Ammon's horn (tissue), 1 donor: ENCODE data around the gene SLC45A3.
"Not testable (repeated sequence)": the region's sequence is repeated elsewhere in the genome, so short reads cannot be mapped to it uniquely, and the experiment has no call there.

Experiments used
- DNase-seq: peaks from one replicate; pipeline ENCODE4 v3.0.0-alpha.2; 2016; ENCODE audit warnings: low spot score

The SLC45A3 gene

DNA sequence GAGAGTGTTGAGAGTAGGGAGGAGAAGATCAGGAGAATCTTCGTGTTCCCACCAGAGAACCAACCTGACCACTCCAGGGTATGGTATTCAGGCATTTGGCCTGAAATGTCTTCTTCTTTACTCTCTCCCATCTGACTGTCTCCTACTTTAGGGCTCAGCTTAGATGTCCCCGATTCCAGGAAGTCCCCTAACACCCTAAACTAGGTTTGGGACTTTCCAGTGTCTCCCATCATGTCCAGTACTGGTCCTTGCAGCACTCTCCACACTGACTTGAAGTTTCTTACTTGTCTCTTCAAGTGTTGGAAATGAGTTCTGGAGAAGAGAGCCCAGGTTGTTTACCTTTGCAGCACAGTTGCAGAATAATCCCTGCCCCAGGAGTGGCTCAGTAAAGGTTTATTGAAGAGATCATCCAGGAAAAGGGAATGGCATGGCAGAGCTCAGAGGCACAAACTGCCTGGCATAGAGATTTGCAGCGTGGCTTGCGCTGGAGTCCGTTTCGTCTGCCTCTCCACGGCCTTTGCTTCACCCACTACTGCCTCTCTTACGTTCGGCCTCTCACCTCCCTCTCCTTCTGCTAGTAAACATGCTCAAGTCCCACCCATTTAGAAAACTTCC lies 42.3 kb downstream of the SLC45A3 start:
- DNase-seq, result no peak

DNA sequence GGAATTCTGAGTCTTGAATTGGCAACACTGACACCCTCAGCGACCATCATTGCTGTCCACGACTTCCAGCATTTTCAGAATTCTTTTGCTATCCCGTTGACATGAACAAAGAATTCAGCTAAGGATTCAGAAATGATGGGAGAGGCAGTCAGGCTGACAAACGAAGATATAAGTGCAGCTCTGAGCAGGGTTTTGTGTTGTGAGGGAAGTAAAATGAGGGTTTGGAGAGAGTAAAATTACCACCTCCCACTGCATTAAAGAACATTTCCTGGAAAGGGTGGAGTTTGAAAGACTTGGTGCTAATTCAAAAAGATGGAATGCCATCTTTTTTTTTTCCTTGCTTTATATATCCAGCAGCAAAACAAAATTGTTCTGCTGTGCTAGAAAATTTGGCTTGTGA lies 43.6 kb downstream of the SLC45A3 start:
- no peak for DNase-seq

DNA sequence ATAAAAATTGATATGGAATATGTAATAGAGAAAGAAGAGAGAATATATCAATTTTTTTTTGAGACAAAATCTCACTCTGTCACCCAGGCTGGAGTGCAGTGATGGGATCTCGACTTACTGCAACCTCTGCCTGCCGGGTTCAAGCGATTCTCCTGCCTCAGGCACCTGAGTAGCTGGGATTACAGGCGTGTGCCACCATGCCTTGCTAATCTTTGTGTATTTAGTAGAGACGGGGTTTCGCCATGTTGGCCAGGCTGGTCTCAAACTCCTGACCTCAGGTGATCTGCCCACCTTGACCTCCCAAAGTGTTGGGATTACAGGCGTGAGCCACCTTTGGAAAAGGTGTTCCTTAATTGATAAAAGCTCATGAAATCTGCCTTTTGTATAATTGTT lies 44.2 kb downstream of the SLC45A3 start:
- not testable (repeated sequence) for DNase-seq

DNA sequence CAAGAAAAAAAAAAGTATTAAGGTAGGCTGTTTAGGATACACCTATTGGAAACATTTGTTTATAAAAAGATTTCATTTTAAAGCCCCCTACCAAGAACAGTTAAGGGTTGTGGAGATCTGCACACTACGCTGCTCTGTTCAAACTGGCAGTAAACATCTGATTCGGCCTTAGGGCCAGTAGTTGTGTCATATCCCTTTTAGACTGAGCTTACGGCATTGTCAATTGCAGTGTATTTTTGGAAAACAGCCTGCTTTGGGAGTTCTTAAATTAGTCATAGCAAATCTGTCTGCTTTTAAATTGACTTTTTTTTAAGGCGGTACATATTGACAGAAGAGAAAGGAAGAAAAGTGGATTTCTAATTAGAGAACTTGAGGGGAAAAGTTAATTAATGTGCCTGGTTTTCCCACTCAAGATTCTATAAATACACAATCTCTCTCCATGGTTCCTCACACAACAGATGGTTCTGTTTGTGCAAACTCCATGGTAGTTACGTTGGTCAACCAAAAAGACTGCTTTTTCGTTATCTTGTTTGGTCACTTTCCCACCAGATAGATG lies 46.8 kb downstream of the SLC45A3 start:
- DNase-seq, result no peak

DNA sequence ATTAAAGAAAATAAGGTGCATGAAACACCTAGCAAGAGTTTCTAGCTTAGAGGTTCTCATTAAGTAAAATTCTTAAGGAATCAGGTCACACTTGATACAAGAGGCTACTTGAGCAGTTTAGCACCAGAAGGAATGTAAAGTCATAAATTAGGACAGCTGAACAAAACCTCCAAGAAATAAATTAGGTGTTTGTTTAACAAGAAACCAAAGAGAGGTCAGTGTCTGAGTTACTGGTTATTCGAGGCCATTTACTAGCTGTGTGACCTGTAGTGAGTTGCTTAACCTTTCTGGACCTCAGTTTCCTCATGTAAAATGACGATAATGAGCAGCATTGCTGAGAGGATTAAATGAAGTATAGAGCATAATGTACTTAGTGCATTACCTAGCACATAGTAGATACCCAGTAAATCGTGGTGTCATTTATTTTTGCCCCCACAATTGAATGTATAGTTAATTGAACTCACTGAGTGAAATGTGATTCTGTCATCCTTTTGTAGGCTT lies 47.6 kb downstream of the SLC45A3 start:
- no peak for DNase-seq

DNA sequence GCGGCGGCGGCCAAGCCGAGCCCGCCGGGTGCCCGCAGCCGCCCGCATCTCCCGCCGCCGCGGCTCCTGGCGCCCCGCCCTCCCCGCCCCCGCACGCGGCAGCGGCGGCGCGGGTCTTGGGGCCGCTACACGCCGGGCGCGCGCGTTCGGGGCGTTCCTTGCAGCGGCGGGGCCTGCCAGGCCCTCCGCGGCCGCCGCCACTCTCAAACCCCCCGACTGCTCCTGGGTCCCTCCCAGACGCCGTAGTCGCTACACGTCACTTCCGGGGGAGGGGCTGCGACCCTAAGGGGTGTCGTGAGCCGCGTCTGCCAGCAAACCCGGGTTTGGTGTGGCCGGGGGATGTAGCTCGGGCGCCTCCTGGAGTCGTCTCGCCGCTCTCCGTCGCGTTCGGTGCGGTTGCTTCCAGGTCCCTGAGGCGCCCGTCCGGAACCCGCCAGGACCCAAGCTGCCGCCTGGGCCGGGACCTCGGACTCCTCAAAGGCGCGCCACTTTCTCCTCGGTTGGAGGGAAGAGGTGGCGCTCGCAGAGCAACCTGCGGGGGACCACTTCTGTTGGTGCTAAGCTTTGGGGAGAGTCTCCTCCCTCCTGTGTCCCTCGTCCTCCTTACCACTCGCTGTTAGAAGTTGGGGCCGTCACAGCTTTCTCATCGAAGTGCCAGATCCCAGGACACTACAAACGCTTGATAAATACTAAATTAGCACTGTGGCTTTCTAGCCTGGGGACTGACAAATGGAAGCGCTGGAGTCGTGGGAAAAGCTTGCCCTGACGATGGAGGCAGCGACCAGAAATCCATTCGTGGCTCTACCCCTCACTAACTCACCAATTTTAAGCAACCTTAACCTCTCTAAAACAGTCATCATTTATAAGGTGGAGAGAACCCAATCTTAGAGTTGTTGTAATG lies 48.3 kb downstream of the SLC45A3 start, which contains the start of gene ELK4:
Gene ELK4, minus strand, starts transcription at position 244 of the 901 bp plus-strand sequence. CDS start 8,129 bp downstream, outside the sequence.
- DNase-seq, result peak; percentile 98

DNA sequence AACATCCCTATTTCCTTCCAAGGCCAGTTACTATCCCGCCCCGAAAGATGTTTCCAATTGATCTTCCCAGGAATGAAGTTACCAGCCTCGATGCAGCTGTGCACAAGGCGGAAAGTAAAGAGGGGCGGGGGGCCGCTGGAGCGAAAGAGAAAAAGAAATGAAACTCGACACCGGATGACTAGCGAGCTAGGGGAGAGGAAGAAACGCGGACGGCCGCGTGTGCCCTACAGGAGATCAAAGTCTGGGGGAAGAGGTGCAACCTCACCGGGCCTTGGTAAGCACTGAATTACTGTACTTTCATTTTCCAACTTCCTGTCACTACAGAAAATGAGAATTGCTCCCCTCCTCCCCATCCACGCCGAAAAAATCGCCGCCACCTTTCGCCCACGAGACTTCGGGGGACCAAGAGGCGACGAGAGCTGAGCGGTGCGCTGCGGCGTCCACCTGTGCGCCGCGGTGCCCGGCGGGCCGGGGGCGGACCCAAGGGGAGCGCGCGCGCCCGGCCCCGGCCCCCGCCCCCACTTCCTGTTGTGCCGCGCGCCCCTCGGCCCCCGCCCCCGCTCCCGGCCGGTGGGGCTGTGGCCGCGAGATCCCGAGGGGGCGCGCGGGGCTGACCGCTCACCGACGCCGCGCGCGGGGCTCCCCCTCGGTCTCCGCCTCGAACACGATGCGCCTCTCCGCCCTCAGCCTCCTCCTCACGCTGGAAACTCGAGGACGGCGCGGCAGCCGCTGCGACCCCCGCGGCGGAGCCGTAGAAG lies 49.1 kb downstream of the SLC45A3 start:
- peak; percentile 46 for DNase-seq

DNA sequence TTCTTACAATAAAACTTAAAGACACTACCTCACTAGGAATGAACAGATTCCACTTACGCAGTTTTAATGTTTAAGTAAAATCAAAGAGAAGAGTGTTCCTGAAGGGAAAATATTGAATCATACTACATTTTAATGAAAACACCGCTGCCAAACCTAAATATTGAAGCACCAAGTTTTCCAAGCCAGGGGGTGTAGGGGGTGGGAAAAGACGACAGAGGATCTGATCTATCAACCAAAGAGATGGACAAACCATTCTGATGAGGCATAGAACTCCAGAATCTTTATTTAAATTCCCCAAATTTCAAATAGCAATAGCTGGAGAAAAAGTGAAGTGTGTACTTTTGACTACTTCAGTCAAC lies 49.7 kb downstream of the SLC45A3 start:
- no peak for DNase-seq

DNA sequence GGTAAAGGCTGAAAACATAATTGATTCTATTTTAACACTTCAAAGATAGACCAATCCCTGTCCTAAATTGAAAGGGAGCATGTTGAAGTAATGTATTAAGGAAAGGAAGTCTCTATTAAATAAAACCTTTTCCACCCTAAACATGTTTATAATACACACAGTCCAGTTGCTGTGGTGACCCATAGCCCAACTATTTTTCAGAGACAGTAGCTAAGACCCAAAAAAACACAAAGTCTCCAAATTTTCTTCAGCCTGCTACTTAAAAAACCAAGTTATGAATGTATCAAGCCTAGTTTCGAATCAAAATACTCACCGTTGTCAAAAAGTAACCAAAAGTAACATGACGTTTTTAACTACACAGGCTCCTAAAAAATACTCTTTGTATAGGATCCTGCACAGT lies 50.1 kb downstream of the SLC45A3 start:
- DNase-seq, result no peak

DNA sequence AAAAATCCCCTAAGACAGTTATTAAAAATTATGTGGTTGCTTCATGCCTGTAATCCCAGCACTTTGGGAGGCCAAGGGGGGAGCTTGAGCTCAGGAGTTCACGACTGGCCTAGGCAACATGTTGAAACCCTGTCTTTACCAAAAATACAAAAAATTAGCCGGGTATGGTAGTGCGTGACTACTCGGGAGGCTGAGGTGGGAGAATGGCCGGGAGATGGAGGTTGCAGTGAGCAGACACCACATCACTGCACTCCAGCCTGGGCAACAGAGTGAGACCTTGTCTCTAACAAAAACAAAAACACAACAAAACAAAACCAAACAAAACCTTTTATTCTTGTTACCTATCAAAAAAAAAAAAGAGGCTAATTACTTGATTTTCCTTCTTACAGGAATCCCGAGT lies 50.6 kb downstream of the SLC45A3 start:
- DNase-seq, result no peak

DNA sequence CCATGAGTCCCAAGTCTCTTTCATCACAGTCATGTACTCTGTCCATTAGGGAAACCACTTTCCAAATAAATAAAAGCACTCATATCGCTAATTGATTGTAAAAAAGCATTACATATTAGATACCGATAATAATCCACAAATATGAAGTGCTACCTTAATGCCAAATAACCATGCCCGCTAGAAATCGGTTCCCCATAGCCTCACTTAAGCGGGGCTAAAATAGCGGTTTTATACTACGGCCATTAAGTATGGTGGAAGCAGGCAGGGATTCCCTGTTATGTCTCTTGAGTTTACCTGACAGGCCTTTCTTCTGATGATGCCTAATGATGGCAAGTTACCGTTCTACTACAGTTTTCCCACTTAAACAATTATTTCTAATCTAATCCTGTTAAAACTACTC lies 52.4 kb downstream of the SLC45A3 start:
- DNase-seq, result no peak

DNA sequence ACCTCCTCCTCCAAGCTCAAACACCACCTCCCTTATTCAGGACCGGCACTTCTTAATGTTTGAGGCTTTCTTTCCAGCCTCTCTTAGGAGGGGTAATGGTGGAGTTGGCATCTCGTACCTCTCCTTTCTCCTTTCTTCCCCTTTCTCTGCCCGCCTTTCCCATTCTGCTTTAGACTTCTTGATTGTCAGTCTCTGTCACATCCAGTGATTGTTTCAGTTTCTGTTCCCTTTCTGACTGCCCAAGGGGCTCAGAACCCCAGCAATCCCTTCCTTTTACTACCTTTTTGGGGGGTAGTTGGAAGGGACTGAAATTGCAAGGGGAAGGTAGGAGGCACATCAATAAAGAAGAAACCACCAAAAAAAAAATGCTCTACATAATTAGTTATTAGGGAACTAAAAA lies 54.1 kb downstream of the SLC45A3 start:
- peak; percentile 47 for DNase-seq

DNA sequence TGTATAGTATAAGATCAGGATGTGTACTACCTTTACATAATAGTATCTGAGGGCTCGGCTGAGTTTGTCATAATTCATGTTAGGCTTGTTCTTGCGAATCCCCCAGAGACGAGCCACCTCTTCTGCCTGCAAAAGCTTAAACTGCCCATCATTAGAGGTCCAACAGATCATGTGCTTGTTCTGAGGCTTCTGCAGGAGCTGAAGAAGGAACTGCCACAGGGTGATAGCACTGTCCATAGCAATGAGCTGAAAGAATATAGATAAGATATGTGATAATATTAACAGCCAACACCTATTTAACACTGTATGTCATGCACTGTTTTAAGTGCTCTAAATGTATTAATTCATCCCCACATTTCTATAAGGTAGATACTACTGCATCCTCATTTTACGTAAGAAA lies 56.7 kb downstream of the SLC45A3 start:
- DNase-seq, result no peak

DNA sequence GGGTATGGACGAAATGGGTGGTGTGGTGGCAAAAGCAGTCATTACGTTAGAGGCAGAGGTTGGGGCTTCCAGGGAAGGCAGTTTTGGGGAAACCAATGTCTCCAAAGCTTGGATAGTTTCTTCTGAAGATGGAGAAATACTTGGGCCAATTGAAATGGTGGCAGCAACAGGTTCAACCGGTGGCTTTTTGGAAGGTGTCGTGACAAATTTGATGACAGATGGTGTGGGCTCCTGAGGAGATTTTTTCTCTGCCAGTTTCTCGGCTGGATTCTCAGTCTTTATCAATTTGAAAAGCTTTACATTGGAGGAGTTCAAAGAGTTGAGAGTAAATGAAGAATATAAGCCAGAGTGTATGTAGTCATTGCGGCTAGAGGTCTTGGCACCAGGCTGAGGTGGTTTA lies 60.0 kb downstream of the SLC45A3 start:
- no peak for DNase-seq

DNA sequence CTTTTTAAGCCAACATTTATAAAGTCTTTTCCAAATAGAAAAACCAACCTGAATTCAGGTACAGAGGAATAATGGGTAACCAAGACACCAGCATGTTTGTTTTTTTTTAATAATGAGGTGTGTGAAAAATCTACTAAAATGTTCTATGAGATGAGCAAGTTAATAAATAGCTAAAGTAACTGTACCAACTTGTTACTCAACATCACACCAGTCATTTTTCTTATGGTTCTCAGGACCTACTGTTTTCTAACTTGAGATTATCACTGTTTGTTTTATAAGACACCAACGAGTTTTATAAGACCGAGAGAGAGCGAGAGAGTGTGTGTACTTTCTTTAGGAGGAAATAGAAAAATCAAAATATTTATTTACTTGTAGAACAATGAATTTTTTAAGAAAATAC lies 60.9 kb downstream of the SLC45A3 start:
- no peak for DNase-seq

DNA sequence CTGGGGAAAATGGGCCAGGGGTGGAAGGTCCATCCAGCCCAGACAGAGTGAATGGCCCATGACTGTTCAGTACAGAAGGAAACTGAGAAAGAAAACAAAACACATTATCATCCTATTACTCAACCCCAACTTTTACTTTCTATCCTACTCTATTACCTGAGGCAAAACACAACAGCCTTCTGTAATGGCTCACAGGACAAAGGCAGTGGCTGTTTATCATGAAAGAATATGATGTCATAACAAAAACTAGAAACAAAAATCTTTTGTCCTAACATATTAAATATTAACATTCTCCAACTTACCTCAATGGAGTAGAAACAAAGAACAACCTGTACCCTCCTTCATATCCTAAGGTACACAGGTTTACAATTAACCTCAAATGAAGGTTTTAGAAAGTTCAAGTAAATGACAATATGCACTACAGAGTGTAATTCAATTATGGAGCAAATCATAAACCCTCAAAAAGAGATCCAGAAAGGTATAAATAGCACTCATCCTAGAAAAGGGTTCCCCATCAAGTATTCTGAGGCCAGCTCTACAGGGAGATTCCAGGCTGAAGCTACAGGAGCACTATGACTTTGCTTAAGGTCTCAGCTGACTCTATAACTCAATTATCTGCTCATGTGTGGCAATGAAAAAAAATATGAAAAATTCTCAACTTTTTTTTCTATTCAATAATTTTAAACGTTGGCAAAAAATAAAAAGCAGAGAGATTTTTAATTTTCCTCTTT lies 63.6 kb downstream of the SLC45A3 start:
- DNase-seq, result no peak

DNA sequence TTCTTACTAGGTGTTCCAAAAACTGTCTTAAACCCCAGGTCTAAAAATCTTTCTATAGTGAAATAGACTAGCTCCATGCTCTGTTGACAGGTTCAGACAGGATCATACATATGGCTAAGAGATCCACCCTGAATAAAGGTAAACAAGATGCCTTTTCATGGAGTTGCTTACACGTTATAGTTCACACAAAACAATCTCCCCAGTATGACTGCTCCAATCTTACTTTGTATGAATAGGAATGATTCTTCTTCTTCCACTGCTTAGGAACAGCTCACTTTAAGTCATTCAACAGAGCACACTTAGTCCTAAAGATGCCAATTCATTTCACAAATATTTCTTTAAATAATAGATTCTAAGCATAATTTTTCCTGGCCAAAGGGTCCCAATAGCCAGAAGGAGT lies 64.5 kb downstream of the SLC45A3 start:
- no peak for DNase-seq

DNA sequence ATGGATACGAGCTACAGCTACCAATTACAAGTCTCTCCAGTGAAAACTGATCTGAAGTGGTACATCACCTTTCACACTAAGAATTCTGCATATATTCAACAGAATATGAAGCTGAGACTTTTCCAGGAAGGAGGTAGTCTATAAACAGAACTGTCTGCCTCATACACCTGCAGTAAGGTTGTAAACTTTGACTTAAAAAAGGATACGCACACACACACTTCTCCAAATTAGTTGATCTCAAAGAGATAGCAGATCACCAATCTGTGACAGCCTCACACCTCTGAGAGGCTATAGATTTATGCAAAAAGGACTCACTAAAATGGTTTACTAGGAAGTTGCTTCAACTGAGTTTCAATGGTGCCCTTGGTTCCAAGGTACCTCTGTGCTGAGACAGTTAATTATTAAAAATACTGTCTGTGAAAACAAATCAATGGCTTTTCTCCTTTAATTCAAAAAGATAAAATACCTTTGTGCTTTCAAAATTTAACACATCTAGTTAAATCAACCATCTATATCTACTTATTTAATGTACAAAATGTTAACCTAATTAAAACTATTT lies 66.4 kb downstream of the SLC45A3 start:
- DNase-seq, result no peak

DNA sequence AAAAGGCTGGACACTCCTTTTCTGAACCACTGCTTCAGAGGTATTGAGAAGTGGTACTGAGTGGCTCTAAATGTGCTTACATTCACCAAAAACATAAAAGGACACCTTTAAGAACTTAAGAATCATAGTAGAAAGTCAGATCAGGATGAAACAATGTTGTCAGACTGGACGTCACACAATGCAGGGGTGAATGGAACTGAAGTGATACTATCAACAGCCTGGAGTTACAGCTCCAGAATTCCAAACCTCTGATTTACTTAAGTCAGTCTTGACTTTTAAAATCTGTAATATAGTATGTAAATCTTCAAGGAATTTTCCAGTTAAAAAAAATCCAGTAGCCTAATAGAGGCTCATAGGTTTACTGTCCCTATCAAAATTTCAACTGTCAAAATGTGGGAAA lies 67.8 kb downstream of the SLC45A3 start:
- DNase-seq, result no peak

DNA sequence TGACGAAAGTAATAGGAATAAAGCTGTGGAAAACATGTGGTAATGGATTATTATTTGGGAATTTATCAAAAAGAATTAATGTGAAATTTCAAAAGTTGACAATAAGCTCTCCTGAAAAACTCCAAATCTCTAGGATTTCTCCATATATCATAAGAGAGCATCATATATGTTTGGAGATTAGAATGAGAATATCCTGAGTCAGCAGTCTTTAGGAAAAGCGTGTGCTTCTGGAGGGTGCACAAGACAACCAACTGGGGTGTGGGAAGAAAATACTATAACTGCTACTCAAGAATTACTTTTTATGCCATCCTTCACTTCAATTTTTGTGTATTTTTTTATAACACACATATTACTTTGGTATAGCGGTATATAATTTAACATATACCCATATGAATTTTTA lies 68.2 kb downstream of the SLC45A3 start:
- no peak for DNase-seq

DNA sequence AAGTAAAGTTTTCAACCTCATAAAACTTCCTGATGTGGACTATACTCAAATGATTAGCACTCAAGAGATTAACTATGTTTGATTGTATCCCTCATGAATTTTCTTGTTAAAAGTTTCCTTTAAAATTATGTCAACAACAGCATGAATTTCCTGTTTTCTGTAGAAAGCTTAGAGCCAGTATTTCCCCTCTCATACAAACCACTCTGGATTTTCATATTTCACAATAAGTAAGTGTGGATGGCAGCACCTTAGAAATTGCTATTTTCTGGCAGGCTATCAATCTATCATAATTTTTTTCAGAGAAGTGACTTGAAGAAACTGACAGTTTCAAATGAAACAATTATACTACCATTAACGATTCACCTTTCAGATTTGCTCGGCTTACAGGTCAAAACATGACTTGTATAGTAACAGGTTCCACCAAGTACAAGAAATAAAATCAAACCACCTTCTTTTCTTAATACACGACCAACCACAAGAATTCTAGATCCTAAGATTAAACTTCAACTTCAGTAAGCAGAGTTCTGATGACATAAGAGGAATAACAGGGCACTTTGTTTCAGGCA lies 69.3 kb downstream of the SLC45A3 start:
- no peak for DNase-seq
